GM19324 (cell line): ENCODE measurements around the gene RMC1.
"Not testable (repeated sequence)": the region's sequence is repeated elsewhere in the genome, so short reads cannot be mapped to it uniquely, and the experiment has no call there.

ENCODE experiments used
- ATAC-seq: cut with Tn5 transposase; IDR thresholded peaks from one replicate; pipeline ENCODE4 v1.9.1; 2021; ENCODE audit warnings: mild to moderate bottlenecking, moderate library complexity; ENCODE audit not compliant: unreplicated experiment, low FRiP score

Gene RMC1

DNA sequence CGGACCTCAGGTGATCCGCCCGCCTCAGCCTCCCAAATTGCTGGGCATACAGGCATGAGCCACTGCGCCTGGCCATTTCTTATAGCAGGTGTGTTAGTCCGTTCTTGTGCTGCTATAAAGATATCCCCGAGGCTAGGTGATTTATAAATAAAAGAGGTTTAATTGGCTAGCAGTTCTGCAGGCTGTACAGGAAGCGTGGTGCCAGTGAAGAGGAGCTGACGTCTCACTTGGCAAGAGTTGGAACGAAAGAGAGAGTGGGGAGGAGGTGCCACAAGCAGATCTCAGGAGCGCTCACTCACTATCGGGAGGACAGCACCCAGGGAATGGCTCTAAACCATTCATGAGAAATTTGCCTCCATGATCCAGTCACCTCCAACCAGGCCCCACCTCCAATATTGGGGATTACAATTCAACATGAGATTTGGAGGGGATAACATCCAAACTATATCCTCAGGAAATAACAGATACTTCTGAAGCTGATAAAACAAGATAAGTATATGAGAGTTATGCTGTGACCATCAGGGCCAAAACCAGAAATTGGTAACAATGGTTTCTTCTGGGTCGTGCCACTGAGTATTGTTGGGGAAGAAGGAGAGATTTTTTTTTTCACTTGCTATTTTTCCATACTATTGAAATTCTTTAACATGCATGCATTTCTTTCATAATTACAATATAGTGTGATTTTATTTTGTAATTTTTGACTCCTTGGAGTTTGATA lies 7.4 kb upstream of the RMC1 start:
- no peak for ATAC-seq

- no peak for ATAC-seq
Observed at GRCh38 chr18:23498117-23498516, 5.2 kb upstream of the RMC1 start.

DNA sequence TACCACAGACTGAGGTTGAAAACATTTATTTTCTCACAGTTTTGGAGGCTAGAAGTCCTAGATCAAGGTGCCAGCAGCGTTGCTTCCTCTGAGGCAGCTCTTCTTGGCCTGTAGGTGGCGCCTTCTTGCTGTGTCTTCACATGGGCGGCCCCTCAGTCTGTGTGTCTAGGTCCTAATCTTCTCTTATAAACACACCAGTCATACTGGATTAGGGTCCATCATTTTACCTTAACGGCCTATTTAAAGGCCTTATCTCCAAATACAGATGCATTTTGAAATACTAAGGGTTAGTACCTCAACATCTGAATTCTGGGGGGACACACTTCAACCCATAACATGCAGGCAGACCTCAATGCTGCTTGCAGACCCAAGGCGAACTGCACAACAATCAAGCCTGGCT lies 4.4 kb upstream of the RMC1 start:
- ATAC-seq = no peak

DNA sequence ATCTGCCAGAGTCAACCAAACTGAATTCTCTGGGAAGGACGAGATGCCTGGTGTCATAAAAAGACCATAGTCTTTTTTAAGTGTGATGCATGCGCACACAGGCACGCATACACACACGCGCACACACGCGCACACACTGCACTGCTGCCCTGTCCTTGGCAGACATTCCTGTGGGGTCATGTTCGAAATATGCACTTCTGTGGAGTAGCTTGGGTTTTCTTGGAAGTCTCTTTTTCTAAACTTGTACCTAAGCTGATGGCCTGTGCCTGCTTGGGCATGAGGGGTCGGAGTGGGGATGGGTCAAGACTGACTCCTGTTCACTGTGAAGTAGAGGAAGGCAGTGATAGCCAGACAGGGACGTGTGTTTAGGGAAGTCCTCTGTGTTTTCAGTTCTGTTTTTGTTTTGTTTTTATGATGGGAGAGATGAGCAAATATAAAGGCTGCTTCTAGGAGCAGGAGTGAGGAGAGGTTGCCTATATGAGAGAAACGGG lies 4.0 kb upstream of the RMC1 start:
- ATAC-seq = no peak

DNA sequence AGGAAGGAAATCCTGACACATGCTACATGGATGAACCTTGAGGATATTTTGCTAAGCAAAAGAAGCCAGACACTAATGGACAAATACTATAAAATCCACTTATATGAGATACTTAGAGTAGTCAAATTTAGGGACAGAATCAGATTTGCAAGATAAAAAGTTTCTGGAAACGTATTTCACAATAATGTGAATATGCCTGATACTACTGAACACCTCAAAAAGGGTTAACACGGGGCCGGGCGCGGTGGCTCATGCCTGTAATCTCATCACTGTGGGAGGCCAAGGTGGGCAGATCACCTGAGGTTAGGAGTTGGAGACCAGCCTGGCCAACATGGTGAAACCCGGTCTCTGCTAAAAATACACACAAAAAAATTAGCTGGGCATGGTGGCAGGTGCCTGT lies 1.7 kb upstream of the RMC1 start:
- no peak for ATAC-seq

DNA sequence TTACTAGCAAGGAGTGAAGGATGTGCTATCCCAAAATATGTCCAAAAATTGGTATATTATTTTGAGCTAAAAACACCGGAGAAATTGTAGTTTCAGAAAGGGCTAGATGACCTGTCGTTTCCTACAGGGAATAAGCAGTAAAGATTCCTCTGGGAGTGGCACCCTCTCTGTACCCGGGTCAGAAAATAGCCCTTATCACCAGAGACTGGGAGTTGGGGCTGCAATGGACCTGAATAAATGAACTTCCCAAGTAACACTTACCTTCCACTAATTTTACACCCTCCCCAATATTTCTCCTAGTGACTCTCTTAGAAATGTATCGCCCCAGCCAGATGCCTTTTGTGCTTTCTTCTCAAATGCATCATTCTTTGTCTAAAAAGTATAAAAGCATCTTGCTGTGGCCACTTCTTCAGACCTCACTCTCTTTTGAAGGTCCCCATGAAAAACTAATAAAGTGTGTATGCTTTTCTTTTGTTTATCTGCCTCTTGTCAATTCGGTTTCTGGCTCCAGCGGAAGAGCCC lies 734 bp upstream of the RMC1 start:
- no peak for ATAC-seq

DNA sequence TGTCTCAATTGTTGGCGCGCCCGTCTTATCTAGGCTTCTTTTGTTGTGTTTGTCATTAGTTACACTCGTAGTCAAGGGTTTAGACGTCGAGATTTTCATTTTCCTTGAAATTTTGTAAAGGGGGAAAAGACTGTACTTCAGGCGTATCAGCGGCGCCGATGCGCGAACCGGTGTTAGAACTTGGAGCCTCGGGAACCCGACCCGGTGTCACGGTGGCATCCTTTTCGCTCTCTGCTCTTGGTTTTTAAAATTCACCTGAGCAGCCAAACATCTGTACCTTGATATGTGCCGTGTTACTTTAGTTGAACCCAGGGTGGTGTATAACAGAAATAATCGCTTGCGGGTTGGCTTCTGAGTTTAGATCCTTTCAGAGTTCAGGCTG lies 643 bp downstream of the RMC1 start:
- no peak for ATAC-seq

GRCh38 chr18:23504720-23505119 lies 1.4 kb downstream of the RMC1 start:
- ATAC-seq = peak; percentile 39

DNA sequence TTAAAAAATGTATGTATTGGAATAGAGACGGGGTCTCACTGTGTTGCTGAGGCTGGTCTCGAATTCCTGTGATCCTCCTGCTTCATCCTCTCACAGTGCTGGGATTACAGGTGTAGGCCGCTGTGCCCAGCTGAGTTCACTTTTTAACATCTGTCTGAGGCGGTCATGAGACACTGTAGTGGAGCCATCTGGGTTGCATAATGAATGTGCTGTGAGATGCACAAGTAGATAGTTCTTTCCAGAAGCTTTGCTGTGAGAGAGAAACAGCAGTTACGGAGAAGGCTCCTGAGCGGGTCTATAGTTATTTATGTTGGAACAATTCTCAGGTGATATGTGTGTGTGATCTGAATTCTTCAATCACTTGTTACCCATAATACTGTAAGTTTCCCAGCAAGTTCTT lies 3.1 kb downstream of the RMC1 start:
- no peak for ATAC-seq

DNA sequence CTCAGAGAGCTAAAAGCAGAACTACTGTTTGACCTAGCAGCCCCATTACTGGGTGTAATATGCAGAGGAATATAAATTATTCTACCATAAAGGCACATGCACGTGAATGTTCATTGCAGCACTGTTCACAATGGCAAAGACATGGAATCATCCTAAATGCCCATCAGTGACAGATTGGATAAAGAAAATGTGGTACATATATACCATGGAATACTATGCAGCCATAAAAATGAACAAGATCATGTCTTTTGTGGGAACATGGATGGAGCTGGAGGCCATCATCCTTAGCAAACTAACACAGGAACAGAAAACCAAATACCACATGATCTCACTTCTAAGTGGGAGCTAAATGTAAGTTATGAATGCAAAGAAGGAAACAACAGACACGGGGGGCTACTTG lies 7.6 kb downstream of the RMC1 start:
- not testable (repeated sequence) for ATAC-seq

GRCh38 chr18:23512216-23512615 lies 8.9 kb downstream of the RMC1 start:
- not testable (repeated sequence) for ATAC-seq

DNA sequence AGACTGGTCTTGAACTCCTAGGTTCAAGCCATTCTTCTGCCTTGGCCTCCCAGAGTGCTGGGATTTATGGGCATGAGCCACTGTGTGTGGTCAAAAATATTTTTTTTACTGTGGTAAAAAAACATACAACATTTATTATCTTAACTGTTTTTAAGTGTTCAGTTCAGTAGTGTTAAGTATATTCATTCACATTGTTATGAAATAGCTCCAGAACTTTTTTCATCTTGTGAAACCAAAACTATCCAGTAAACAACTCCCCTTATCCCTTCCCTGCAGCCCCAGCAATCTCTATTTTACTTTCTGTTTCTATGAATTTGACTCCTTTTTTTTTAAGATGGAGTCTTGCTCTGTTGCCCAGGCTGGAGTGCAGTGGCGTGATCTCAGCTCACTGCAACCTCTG lies 9.3 kb downstream of the RMC1 start:
- no peak for ATAC-seq

DNA sequence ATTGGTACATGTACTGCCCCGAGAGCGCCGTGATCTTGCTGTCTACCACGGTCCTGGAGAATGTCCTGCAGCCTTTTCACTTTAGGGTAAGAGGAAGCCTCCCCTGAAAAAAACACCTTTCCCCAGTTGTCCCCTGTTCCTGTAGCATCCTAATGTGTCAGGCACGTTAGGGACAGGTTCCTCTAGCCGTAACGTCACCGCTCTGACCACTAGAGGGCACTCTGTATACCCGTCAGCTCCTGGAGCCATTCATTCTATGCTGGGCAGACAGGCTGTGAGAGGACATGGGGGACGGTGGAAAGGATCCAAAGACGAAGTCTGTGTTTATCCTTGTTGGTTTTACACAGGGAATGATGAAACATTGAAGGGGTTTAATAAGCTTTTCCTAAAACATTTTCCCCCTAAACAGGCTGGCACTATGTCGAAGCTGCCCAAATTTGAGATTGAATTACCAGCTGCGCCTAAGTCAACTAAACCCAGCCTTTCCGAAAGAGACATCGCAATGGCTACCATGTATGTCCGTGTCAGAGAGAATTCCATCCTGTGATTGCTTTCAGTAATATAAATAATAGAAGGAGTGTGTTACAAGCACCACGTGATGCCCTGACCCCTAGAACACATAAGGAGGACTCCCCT lies 12.7 kb downstream of the RMC1 start:
- no peak for ATAC-seq

DNA sequence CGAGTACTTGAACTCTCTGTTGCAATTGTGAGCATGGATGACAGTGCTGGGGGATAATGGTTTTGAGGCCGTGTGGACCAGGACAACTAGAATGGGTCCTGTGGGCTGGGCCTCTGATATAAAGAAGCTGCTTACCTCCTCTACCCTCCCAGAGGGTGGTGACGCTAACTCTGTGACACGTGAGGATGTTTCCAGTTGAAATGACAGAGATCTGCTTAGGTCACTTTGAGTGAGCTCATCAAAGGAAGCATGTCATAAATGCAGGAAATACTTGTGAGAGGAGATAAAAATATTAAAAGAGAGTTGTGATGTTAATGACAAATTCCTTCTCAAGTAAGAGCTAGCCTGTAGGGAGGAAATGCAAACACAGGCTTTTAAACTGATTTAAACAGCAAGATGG lies 16.4 kb downstream of the RMC1 start:
- ATAC-seq = no peak

DNA sequence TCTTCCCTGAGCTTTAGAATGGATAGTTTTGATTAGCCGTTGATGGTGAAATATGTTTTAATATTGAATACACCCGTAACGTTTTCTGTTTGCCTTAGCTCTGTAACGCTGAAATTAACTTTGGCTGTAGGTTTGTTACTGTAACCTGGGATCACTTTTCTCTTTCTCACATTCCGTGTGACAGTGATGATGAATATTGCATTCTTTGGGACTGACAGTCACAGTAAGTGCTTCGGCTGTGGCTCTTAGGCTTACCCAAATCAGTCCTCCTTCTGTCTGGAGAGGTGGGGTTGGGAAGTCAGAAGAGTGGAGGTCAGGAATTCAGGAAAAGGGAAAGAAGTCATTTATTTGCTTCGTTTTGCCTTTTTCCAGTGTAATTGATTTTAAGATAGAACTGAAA lies 18.0 kb downstream of the RMC1 start:
- ATAC-seq = no peak

- no peak for ATAC-seq
Observed at GRCh38 chr18:23521907-23522306, 18.6 kb downstream of the RMC1 start.

DNA sequence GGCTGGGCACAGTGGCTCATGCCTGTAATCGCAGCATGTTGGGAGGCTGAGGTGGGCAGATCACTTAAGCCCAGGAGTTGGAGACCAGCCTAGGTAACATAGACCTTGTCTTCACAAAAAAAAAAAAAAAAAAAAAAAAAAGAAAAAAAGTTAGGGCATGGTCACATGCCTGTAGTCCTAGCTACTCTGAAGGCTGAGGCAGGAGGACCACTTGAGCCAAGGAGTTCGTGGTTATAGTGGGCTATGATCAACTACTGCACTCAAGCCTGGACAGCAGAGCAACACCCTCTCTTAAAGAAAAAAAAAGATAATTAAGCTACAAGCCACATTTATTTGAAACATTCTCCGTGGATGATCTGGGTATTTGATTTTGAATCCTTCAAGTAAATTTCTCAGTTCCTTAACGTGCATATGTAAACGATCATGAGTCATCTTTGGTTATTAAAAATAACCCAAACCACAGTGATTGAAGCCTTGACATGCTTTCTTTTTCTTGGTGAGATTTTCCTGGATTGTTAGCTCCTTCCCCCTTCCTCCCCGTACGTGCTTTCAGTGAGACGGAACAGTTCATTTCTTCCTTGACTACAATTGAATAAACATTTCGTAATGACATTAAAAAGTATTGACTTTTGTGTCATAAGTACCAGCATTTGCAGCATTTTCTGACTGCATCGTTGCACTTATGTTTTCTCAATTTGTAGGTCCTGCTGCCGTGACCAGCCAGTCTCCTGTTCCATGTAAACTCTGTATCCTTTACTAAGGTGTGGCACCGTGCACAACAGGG lies 20.3 kb downstream of the RMC1 start:
- no peak for ATAC-seq

DNA sequence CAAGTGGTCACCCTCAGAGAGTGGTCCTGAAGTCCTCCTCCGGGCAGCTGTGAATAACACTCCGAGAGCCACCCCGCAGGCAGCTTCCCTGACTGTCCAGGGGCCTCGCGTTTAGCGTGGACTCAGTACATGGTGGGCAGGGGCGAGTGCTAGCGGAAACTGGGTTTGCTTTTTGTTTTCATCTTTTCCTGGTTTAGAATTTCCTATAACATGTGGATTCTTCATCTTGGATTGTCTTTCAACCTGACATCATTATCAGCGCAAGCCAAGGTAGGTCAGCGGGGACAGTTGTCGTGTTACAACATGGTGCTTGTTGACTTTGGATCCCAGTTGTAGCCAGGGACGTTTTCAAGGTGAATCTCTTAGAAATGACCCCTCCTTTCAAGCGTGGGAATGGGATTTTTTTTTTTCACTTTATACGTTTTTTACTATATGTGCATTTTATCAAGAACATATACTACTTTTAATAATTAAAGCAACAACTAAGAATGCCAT lies 20.9 kb downstream of the RMC1 start:
- no peak for ATAC-seq

DNA sequence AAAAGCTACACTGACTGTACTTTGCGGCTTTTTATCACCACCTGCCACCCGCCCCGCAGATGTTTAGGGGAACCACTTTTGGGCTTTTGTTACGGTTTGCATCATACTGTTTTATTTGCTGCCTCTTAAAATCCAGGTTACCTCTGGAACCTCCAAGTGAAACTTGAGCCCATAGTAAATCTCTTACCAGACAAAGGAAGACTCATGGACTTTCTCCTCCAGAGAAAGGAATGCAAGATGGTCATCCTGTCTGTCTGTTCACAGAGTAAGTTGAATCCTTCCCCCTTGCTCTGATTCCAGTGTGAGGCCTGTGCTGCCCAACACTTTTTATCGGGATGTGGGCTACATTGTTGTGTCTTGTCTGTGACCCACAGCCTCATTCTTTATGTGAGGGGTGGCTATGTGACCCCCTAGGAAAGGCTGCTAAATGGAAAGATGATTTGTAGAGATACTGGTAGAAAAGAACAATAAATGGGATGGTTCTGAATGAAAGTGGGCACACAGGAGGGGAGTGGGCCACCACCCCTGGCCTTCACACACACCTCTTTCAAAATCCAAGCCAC lies 23.3 kb downstream of the RMC1 start:
- no peak for ATAC-seq

GRCh38 chr18:23528580-23529472 lies 25.5 kb downstream of the RMC1 start:
- ATAC-seq = no peak
